GM12874 (cell line): ENCODE results near the gene BAIAP3.

Experiments
- CTCF ChIP-seq: IDR thresholded peaks from 2 replicates; pipeline ENCODE4 v1.5.1; 2011; ENCODE audit warnings: low read depth, mild to moderate bottlenecking, control low read depth, low read length, moderate library complexity; ENCODE audit not compliant: insufficient read depth

BAIAP3 gene

GRCh38 chr16:1288813-1289476 lies 44.5 kb upstream of the BAIAP3 start:
- TF ChIP-seq CTCF: no peak

- TF ChIP-seq CTCF: no peak
Measured at GRCh38 chr16:1289477-1289866, 44.0 kb upstream of the BAIAP3 start.

- no peak for TF ChIP-seq CTCF
Measured at GRCh38 chr16:1290063-1290501, 43.4 kb upstream of the BAIAP3 start.

GRCh38 chr16:1290860-1291575 lies 42.4 kb upstream of the BAIAP3 start:
- no peak for TF ChIP-seq CTCF

GRCh38 chr16:1291576-1291974 lies 41.9 kb upstream of the BAIAP3 start:
- TF ChIP-seq CTCF: no peak

GRCh38 chr16:1293921-1294656 lies 39.4 kb upstream of the BAIAP3 start:
- TF ChIP-seq CTCF: no peak

- no peak for TF ChIP-seq CTCF
Measured at GRCh38 chr16:1295465-1295864, 38.0 kb upstream of the BAIAP3 start.
